Caco-2 (cell line): Measurements from ENCODE around the gene PFDN5. TPM values are rescaled to one million over a fixed set of nuclear protein-coding genes. Genes with fewer than 3 reads are reported as not detected.

Experiments used
- BruUV-seq: library from RNA; stranded (reverse); fragments of 400-500 nt; replicated peaks from 2 replicates; lab custom pipeline; 2021; lab: Mats Ljungman, UMichigan
- CTCF ChIA-PET: fragments of 300-600 bp; sonication (Branson Sonifier 250); formaldehyde crosslinking; loops from one replicate; lab custom pipeline; 2022; ENCODE audit warnings: antibody characterized with exemption; lab: Charles Lee
- POLR2A ChIA-PET: fragments of 300-600 bp; sonication (Branson Sonifier 250); formaldehyde crosslinking; loops from one replicate; lab custom pipeline; 2022; ENCODE audit warnings: antibody characterized with exemption; lab: Charles Lee
- DNase-seq, 2 experiments: peaks; one replicate each; pipeline versions ENCODE4 v3.0.0 to v3.0.0-alpha.2; 2020 to 2022
- H3K27me3 ChIP-seq: replicated peaks from 2 replicates; pipeline ENCODE4 v1.6.0; 2011; ENCODE audit warnings: low read length; ENCODE audit not compliant: control insufficient read depth, insufficient read depth
- H3K36me3 ChIP-seq: 2 replicates; pipeline ENCODE4 v1.5.1; 2011; ENCODE audit warnings: low read length; ENCODE audit not compliant: control insufficient read depth, insufficient read depth
- H3K4me1 ChIP-seq: fragments of 250-450 bp; sonication (Bioruptor Pico); 2 replicates; pipeline ENCODE4 v1.5.1; 2020; ENCODE audit warnings: mild to moderate bottlenecking
- H3K4me3 ChIP-seq: 2 replicates; pipeline ENCODE4 v1.5.1; 2011; ENCODE audit warnings: low read depth, mild to moderate bottlenecking, control low read depth, low read length
- H3K9me3 ChIP-seq: fragments of 250-450 bp; sonication (Bioruptor Pico); 2 replicates; pipeline ENCODE4 v1.5.1; 2020; ENCODE audit warnings: mild to moderate bottlenecking, moderate library complexity
- H3K27ac Mint-ChIP-seq: one replicate; pipeline ENCODE4 v1.8.0; 2022; ENCODE audit warnings: mixed read lengths; ENCODE audit not compliant: unreplicated experiment
- H3K27me3 Mint-ChIP-seq: one replicate; pipeline ENCODE4 v1.8.0; 2022; ENCODE audit warnings: mixed read lengths; ENCODE audit not compliant: insufficient read depth, unreplicated experiment
- H3K36me3 Mint-ChIP-seq: one replicate; pipeline ENCODE4 v1.8.0; 2022; ENCODE audit warnings: mild to moderate bottlenecking, mixed read lengths; ENCODE audit not compliant: insufficient read depth, unreplicated experiment
- H3K4me1 Mint-ChIP-seq: one replicate; pipeline ENCODE4 v1.8.0; 2022; ENCODE audit warnings: low read depth, mixed read lengths; ENCODE audit not compliant: unreplicated experiment
- H3K4me3 Mint-ChIP-seq: one replicate; pipeline ENCODE4 v1.8.0; 2022; ENCODE audit warnings: mild to moderate bottlenecking, moderate library complexity, mixed read lengths; ENCODE audit not compliant: unreplicated experiment
- H3K9me3 Mint-ChIP-seq: one replicate; pipeline ENCODE4 v1.8.0; 2022; ENCODE audit warnings: mixed read lengths; ENCODE audit not compliant: unreplicated experiment
- intact Hi-C: fragments of 100-400 bp; cut with micrococcal nuclease; formaldehyde crosslinking; loops from one replicate; pipeline ENCODE4 v1.10.0; 2022; ENCODE audit not compliant: unreplicated experiment
- total RNA-seq: library from RNA; stranded (reverse); gene quantifications from 2 replicates; pipeline ENCODE4 v1.2.3, GENCODE V29; 2022
- TF ChIP-seq, protein P1 (sequence below), 2 experiments: fragments of 200-600 bp in 1 of 2; IDR thresholded peaks; 1 replicate in 1 of 2; 2 replicates in 1 of 2; pipeline versions ENCODE4 v1.5.1 to v1.8.0; 2011 to 2022; ENCODE audit warnings: antibody characterized with exemption in 1 of 2, control low read depth in 1 of 2, inconsistent platforms in 1 of 2, low read depth in 1 of 2, low read length in 1 of 2, mild to moderate bottlenecking in 1 of 2, moderate library complexity in 1 of 2; ENCODE audit not compliant: insufficient read depth in 1 of 2, severe bottlenecking in 1 of 2, unreplicated experiment in 1 of 2

The PFDN5 gene
- total RNA-seq, 1 experiment from 2014 or later = 251 TPM

- DNase-seq = no peak
- intact Hi-C loops = no loop called here
- H3K9me3 ChIP-seq = no peaks in the 10 kb centered on the region
- H3K9me3 Mint-ChIP-seq = no peaks in the 10 kb centered on the region
- H3K4me3 ChIP-seq = no peak overlapping the region
- H3K4me3 Mint-ChIP-seq = no peak overlapping the region
- H3K27me3 ChIP-seq = no peaks in the 10 kb centered on the region
- no peaks in the 10 kb centered on the region for H3K36me3 Mint-ChIP-seq
- no TSS peak for BruUV-seq
- ChIA-PET CTCF (interaction anchor here (0.5 kb wide), 1 partner anchor 19 kb away, joined by 3 read pairs; the partner anchor contains the start of gene AAAS), POLR2A (no interaction called here)
- TF ChIP-seq, protein P1, sequence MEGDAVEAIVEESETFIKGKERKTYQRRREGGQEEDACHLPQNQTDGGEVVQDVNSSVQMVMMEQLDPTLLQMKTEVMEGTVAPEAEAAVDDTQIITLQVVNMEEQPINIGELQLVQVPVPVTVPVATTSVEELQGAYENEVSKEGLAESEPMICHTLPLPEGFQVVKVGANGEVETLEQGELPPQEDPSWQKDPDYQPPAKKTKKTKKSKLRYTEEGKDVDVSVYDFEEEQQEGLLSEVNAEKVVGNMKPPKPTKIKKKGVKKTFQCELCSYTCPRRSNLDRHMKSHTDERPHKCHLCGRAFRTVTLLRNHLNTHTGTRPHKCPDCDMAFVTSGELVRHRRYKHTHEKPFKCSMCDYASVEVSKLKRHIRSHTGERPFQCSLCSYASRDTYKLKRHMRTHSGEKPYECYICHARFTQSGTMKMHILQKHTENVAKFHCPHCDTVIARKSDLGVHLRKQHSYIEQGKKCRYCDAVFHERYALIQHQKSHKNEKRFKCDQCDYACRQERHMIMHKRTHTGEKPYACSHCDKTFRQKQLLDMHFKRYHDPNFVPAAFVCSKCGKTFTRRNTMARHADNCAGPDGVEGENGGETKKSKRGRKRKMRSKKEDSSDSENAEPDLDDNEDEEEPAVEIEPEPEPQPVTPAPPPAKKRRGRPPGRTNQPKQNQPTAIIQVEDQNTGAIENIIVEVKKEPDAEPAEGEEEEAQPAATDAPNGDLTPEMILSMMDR (IDR thresholded peaks at IDR 0.05; ENCODE audit: insufficient read depth in 1 of 2, low read depth in 1 of 2, low read length in 1 of 2, severe bottlenecking in 1 of 2, unreplicated experiment in 1 of 2) = no peak
- H3K27ac Mint-ChIP-seq = no peak overlapping the region
- 0 out of 2 replicates have a peak, but pooled peaks cover 2% of the 10 kb centered on the region for H3K4me1 ChIP-seq
- peaks cover 17% of the 10 kb centered on the region for H3K4me1 Mint-ChIP-seq
- no peaks in the 10 kb centered on the region for H3K36me3 ChIP-seq
- peaks cover 7% of the 10 kb centered on the region for H3K27me3 Mint-ChIP-seq
These were observed 45.1 kb downstream of the PFDN5 start for GRCh38 chr12:53340398-53340797.

DNA sequence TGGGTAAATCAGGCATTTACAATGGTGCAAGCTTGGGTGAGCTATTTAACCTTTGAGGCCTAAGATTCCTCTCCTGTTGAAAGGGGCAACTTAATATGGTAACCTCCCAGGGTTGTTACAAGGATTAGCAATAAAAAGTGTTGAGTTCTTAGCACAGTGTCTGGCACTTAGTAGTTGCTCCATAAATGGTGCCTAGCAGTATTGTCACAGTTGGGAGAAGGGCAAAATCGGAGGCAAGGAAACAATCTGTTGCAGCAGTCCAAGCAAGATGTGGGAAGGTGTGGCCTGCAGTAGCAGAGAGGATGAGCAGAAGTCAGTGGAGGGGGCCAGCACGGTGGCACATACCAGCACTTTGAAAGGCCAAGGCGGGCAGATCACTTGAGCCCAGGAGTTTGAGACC, 48.1 kb downstream of the PFDN5 start:
- H3K9me3 ChIP-seq = no peaks in the 10 kb centered on the region
- Mint-ChIP-seq H3K27me3 (no peaks in the 10 kb centered on the region), H3K9me3 (no peaks in the 10 kb centered on the region), H3K4me3 (peak overlapping the region; percentile 15), H3K4me1 (peaks cover 7% of the 10 kb centered on the region), H3K36me3 (no peaks in the 10 kb centered on the region), H3K27ac (no peak overlapping the region)
- H3K4me3 ChIP-seq = no peak overlapping the region
- TF ChIP-seq, protein P1 (IDR thresholded peaks at IDR 0.05; ENCODE audit: insufficient read depth in 1 of 2, low read depth in 1 of 2, low read length in 1 of 2, severe bottlenecking in 1 of 2, unreplicated experiment in 1 of 2) = no peak
- no peaks in the 10 kb centered on the region for H3K36me3 ChIP-seq
- intact Hi-C loops = no loop called here
- CTCF ChIA-PET = interaction anchor here (1.4 to 2.4 kb wide), 2 partner anchors 18 to 22 kb away, joined by 4 to 6 read pairs; partner anchors contain the start of gene AAAS
- BruUV-seq = no TSS peak
- no peaks in the 10 kb centered on the region for H3K27me3 ChIP-seq
- DNase-seq = no peak
- POLR2A ChIA-PET = no interaction called here
- 0 out of 2 replicates have a peak, but pooled peaks cover 2% of the 10 kb centered on the region for H3K4me1 ChIP-seq

- H3K27me3 Mint-ChIP-seq = no peaks in the 10 kb centered on the region
- intact Hi-C loops = loop anchor here (1.0 kb wide), 1 partner anchor 156 kb away; no protein-coding TSS in a partner anchor
- peak overlapping the region; percentile 97 for H3K4me3 Mint-ChIP-seq
- no TSS peak for BruUV-seq
- H3K27ac Mint-ChIP-seq = no peak overlapping the region
- Histone ChIP-seq H3K4me3 (no peak overlapping the region), H3K9me3 (no peaks in the 10 kb centered on the region), H3K4me1 (no peaks in the 10 kb centered on the region), H3K27me3 (no peaks in the 10 kb centered on the region), H3K36me3 (no peaks in the 10 kb centered on the region)
- H3K4me1 Mint-ChIP-seq = peaks cover 6% of the 10 kb centered on the region
- CTCF ChIA-PET = interaction anchor here (0.6 to 2.9 kb wide), 9 partner anchors 9 to 290 kb away, joined by 3 to 63 read pairs (median 6); partner anchors contain the start of genes AAAS and SP1
- POLR2A ChIA-PET = no interaction called here
- H3K36me3 Mint-ChIP-seq = no peaks in the 10 kb centered on the region
- no peaks in the 10 kb centered on the region for H3K9me3 Mint-ChIP-seq
- TF ChIP-seq, protein P1 (IDR thresholded peaks at IDR 0.05; ENCODE audit: insufficient read depth in 1 of 2, low read depth in 1 of 2, low read length in 1 of 2, severe bottlenecking in 1 of 2, unreplicated experiment in 1 of 2) = no peak
- no peak for DNase-seq
These were observed 48.6 kb downstream of the PFDN5 start for GRCh38 chr12:53343969-53344368.
